Peyer's patch (tissue), 4 donors: Measurements from ENCODE around the gene CHAF1A.

Source experiments
- CTCF ChIP-seq, 6 experiments: fragments of 450-650 bp in 4 of 6; fragments of 200-600 bp in 2 of 6; sonication (generic) in 1 of 6; IDR thresholded peaks; one replicate each; pipeline ENCODE4 v1.5.1; 2017 to 2019; ENCODE audit warnings: antibody characterized with exemption in 6 of 6, mild to moderate bottlenecking in 3 of 6, moderate library complexity in 1 of 6
- POLR2A ChIP-seq, 2 donors: fragments of 450-650 bp; IDR thresholded peaks; one replicate each; pipeline ENCODE4 v1.5.1; 2017; ENCODE audit warnings: antibody characterized with exemption in 2 of 2, mild to moderate bottlenecking in 2 of 2, moderate library complexity in 2 of 2

GRCh38 chr19:4456843-4457653 is 54.6 kb downstream of the CHAF1A start:
- TF ChIP-seq CTCF (IDR thresholded peaks at IDR 0.05) (no peak), POLR2A (IDR thresholded peaks at IDR 0.05) (no peak)
